Measurements from ENCODE around the gene NPM1.

The NPM1 gene

GRCh38 chr5:171457208-171457981, 69.7 kb downstream of the NPM1 start:
- H3K27ac Mint-ChIP-seq, result no peak overlapping the region
- H3K36me3 Mint-ChIP-seq (ENCODE audit: low read depth), result no peaks in the 10 kb centered on the region
- H3K27me3 Mint-ChIP-seq, result peaks cover 13% of the 10 kb centered on the region
- no peaks in the 10 kb centered on the region for H3K4me1 Mint-ChIP-seq (ENCODE audit: low read depth)
- no peak overlapping the region for H3K4me3 Mint-ChIP-seq
- H3K9me3 Mint-ChIP-seq, result no peaks in the 10 kb centered on the region

- no peaks in the 10 kb centered on the region for H3K9me3 Mint-ChIP-seq
- H3K4me1 Mint-ChIP-seq (ENCODE audit: low read depth), result no peaks in the 10 kb centered on the region
- peaks cover 11% of the 10 kb centered on the region for H3K27me3 Mint-ChIP-seq
- no peaks in the 10 kb centered on the region for H3K36me3 Mint-ChIP-seq (ENCODE audit: low read depth)
- no peak overlapping the region for H3K27ac Mint-ChIP-seq
- H3K4me3 Mint-ChIP-seq, result no peak overlapping the region
Observed at GRCh38 chr5:171459839-171460238, 72.2 kb downstream of the NPM1 start.
